SK-N-DZ (cell line): ENCODE measurements around the gene TCF23.

ENCODE experiments used
- DNase-seq: peaks from one replicate; pipeline ENCODE4 v3.0.0-alpha.2; 2015; ENCODE audit warnings: low spot score

The TCF23 gene

GRCh38 chr2:27128668-27129571 is 19.9 kb upstream of the TCF23 start:
- no peak for DNase-seq

DNA sequence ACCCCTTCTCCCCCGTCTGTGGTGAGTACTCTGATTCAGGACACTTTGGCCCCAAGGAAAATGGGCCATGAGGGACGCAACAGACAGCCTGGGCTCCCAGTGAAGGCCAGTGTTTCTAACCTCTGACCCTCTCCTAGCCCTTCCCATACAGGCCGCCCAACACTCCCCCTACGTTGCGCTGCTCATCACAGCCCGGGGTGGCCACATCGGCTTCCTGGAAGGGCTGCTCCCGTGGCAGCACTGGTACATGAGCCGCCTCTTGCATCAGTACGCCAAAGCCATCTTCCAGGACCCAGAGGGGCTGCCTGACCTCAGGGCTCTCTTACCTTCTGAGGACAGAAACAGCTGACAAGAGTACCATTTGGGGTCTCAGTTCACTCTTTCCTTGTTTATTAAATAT is 18.4 kb upstream of the TCF23 start:
- DNase-seq = no peak

GRCh38 chr2:27131429-27131828 is 17.4 kb upstream of the TCF23 start:
- no peak for DNase-seq

DNA sequence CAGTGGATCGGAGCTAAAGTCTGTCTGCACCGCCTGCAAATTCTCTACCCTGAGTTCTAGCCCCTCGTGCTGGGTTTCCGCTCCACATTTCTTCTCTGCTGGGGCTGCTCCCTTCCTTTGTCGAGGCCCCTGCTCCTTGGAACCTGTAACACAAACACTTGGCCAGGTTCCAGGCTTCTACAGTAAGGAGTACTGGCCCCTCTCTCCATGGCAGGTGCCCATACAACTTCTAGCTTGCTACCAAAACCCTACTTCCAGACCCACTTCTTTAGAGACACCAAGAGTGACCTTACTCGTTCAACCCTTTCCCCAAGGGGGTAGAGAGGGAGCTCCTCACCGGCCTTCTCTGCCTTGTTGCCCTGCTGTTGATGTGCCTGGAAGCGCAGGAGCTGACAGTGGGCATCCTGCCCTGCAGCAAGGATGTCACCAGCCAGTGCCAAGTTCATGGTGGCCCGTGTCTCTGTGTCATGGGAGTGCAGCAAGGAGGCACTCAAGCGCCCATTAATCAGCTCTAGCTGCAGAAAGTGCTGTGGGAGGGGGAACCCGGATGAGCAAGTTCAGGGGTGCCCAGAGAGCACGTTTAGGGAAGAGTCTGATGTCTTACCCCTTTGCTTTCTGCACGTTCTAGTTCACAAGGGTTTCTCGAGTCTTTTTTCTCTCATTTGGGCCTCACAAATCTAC is 15.5 kb upstream of the TCF23 start:
- DNase-seq = no peak

- DNase-seq = peak; percentile 91
Measured at GRCh38 chr2:27133905-27134780, 14.7 kb upstream of the TCF23 start, which contains the start of gene PREB. TSS of gene PREB (minus strand) at chr2:27134636. CDS start at chr2:27134421, 215 bp downstream.

GRCh38 chr2:27134781-27135477 is 13.9 kb upstream of the TCF23 start:
- DNase-seq = no peak

DNA sequence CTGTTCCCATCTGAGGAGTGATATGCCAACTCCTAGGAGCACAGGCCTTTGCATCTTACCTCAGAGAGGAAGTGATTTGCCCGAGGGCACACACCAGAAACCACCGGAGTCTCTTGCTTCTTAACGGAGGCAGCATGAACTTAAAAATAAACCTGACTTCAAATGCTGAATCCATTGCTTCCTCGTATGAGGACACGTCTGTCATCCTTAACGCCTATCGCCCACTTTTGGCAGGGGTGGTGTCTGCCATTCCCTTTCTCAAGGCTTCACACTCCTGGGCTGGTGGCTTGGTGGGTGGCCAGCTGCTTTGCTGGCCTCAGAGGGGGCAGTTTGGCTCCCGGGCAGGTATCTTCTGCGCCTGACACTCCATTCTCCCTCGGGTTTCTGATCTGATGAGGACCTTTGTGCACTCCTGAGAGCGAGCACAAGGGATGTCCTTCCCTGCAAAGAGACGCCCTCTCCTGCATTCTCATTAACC is 13.3 kb upstream of the TCF23 start:
- no peak for DNase-seq

DNA sequence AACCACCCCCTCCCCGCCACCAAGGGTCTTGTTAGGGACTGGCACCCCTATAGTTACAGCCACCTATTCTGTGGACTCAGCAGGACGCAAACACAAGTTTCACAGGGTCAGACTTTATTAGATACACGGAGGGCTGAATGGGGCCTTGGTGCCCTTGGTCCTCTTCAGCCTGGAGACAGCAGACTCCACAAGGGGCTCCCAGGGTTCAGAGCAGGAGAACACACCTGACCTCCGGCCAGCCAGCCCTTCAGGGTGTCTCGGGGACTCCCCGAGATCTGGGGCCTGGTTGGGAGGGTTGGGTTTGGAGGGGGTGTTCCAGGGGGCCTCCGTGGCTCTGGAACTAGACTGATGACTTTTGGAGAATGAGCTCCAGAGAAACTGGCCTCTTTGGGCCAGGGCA is 12.1 kb upstream of the TCF23 start:
- no peak for DNase-seq

GRCh38 chr2:27137322-27137935 is 11.4 kb upstream of the TCF23 start:
- no peak for DNase-seq

DNA sequence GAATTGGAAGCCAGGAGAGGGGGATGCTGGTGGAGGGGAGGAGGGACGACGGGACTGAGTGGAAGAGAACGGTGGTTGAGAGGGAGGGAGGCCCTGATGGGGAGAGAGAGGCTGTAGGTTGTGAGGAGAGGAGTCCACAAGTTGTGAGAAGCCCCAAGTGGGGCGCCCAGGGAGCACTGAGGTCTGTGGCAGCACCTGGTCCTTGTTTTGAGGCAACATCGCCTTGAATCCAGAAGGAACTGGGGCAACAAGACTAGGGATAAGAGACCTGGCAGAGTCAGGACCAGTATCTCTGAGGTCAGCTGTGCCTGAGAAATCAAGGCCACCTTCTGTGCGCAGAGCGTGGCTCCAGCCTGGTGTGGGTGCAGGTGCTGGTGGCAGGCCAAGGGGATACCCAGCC is 10.7 kb upstream of the TCF23 start:
- DNase-seq = no peak

DNA sequence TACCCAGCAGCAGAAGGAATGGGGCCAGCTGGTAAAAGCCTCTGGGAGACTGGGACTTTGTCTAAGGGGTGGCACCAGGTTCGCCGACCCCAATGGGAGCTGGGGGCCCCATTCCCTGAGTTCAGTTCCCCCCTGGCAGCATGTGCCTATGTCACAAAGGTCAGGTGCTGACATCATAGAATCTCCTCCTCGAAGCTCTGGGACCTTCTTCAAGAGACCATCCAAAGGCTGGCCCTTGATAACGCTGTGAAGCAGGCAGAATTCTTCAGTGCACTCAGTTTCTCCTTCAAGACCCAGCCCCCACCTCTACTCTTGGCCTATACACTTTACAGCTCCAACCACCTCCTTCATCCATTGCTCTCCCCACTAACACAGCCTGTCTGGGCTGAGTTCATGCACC is 9.5 kb upstream of the TCF23 start, which contains the start of gene PRR30:
Gene PRR30, minus strand, starts transcription at position 101 of the 400 bp plus-strand sequence. CDS start 1,081 bp downstream, outside the sequence.
- no peak for DNase-seq

- DNase-seq = no peak
Measured at GRCh38 chr2:27143285-27143684, 5.5 kb upstream of the TCF23 start.

- DNase-seq = no peak
Measured at GRCh38 chr2:27145682-27146081, 3.1 kb upstream of the TCF23 start.

GRCh38 chr2:27147935-27148334 is 869 bp upstream of the TCF23 start:
- DNase-seq = no peak

GRCh38 chr2:27149570-27150405 is 984 bp downstream of the TCF23 start:
- DNase-seq = no peak

DNA sequence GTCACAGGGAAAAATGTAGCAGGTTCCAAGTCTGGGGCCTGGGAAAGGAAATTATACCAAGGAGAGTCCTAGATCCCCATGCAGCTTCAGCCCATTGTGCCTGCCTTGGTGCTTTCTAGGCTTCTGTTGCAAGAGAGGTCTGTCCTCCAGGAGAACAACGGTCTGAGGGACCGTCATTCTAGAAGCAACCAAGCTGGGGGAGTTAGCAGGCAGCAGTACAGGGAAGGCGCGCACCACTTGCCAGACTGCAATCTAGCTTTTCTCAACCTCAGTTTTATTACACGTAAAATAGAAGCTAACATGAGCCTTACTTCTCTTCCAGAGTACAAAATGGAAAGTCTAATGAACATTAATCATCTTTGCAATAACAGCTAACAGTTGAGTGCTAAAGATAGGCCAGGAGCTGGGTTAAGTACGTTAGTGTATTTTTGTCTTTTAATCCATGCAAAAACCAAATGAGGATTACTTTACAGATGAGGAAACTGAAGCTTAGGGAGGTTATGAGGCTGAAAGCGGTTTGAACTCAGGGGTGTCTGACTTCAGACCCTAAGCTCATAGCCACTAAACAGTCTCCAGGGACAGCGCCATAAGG is 1.9 kb downstream of the TCF23 start:
- no peak for DNase-seq

- DNase-seq = no peak
Measured at GRCh38 chr2:27152102-27152795, 3.4 kb downstream of the TCF23 start.

DNA sequence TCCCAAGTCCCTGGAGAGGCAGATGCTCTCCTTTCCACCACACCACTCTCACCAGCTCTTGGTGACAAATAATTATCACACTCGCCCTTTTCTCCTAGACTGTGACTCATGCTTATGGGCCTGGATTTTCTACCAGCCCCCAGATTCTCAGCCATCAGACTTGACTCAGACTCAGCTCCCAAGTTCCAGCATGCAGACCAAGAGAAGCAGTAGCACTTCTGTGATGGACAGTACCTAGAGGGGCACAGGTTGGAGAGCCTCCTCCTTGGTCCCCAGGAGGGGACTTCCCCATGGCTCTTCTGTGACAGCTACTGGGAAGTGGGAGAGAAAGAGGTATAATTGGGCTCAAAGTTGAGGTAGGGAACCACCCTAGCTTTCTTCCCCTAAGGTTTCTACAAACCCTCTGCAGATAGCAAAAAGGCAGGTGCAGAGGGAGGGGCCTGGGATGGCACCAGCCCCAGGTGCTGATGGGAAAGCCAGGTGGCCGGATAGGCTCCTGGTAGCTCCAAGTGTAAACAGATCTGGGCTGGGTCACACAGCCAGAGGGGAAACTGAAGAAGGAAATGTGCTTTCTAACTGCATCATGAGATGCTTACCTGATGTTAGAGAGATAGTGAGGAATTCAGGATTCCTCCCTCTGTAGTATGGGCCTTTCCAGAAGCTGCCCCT is 4.1 kb downstream of the TCF23 start:
- DNase-seq = no peak
